ENCODE measurements around the gene MRPL18.
"Not testable (repeated sequence)": the region's sequence is repeated elsewhere in the genome, so short reads cannot be mapped to it uniquely, and the experiment has no call there.

MRPL18 gene

DNA sequence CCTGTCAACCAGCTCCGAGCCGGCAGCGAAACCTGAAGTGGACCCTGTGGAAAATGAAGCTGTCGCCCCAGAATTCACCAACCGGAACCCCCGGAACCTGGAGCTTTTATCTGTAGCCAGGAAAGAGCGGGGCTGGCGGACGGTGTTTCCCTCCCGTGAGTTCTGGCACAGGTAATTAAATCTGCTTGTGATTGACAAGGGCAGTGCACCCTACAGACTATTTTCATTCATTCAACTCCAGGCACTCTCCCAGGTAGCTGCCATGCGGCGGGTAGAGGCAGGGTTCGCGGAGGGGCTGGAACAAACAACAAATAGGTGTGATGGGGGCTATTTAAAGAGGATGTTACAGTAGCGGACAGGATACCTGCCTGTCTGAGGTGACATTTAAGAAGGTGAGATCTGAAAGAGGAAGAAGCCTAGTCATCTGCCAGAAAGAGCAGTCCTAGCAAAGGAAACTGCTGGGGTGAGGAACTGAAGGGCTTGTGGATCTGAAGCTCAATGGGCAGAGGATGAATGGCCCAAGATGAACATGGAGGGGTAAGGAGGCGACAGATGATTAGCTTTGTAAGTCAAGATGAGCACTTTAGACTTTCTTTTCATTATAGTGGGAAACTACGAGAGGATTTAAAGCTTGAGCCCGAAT, 810 bp downstream of the MRPL18 start:
- in situ Hi-C loops (cut with MboI; ENCODE audit: low sequenced_read_pairs, unreplicated experiment), result no loop called here
- TF ChIP-seq, protein P1, sequence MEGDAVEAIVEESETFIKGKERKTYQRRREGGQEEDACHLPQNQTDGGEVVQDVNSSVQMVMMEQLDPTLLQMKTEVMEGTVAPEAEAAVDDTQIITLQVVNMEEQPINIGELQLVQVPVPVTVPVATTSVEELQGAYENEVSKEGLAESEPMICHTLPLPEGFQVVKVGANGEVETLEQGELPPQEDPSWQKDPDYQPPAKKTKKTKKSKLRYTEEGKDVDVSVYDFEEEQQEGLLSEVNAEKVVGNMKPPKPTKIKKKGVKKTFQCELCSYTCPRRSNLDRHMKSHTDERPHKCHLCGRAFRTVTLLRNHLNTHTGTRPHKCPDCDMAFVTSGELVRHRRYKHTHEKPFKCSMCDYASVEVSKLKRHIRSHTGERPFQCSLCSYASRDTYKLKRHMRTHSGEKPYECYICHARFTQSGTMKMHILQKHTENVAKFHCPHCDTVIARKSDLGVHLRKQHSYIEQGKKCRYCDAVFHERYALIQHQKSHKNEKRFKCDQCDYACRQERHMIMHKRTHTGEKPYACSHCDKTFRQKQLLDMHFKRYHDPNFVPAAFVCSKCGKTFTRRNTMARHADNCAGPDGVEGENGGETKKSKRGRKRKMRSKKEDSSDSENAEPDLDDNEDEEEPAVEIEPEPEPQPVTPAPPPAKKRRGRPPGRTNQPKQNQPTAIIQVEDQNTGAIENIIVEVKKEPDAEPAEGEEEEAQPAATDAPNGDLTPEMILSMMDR (IDR thresholded peaks at IDR 0.05; ENCODE audit: borderline replicate concordance, control extremely low read depth, extremely low read depth, insufficient read depth, missing control alignments), result no peak
- no peak for DNase-seq (ENCODE audit: low spot score)

DNA sequence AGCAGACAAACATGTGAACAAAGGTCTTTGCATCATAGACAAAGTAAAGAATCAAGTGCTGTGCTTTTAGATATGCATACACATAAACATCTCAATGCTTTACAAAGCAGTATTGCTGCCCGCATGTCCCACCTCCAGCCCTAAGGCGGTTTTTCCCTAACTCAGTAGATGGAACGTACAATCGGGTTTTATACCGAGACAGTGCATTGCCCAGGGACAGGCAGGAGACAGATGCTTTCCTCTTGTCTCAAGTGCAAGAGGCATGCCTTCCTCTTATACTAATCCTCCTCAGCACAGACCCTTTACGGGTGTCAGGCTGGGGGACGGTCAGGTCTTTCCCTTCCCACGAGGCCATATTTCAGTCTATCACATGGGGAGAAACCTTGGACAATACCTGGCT, 4.7 kb downstream of the MRPL18 start:
- DNase-seq (ENCODE audit: low spot score); in situ Hi-C loops (cut with MboI; ENCODE audit: low sequenced_read_pairs, unreplicated experiment): not testable (repeated sequence)

DNA sequence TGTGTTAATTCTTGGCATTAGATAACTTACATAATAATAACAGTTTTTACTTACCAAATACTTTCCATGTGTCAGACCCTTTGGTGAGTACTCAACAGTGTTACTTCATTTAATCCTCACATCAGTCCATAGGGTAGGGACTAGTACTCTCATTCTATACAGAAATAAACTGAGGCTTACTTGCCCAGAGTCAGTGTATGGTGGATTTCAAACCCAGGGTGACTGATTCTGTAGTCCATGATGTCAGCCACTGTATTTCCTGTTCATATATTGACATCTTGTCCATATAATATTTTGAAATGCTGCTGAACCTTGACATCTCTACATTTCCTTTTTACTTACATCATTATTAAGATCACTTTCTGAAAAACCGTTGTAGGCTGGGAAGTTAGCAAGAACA, 7.3 kb downstream of the MRPL18 start:
- in situ Hi-C loops (cut with MboI; ENCODE audit: low sequenced_read_pairs, unreplicated experiment), result no loop called here
- DNase-seq (ENCODE audit: low spot score), result no peak
- TF ChIP-seq, protein P1 (IDR thresholded peaks at IDR 0.05; ENCODE audit: borderline replicate concordance, control extremely low read depth, extremely low read depth, insufficient read depth, missing control alignments), result no peak

DNA sequence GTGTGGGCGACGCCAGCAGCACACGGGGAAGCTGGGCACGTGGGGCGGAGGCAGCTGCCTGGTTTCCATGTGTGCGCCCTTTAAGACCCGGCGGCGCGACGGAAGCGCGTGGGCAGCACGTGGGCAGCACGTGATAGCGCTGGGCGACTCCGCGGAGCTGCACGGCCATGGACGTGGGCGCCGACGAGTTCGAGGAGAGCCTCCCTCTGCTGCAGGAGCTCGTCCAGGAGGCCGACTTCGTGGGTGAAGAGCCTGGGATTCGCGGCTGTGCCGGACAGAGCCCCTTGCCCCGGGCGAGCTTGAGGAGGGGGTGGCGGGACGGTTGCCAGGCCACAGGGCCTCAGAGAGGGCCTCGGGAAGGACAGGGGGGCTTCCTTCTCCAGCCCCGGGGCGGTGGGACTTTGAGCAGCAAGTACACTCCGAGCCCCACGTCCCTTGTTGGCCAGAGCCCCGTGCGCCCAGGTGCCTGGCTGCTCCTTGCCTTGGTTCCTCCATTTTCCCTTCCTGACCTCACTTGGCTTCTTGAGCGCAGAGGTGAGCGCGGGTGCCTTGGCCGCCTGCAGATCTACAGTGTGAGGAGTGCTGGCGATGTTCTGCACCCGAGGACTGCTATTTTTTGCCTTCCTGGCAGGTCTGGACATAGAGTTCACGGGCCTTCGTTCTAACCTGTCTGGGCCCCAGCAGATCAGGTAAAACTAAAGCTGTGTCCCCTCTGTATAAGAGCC, 10.0 kb downstream of the MRPL18 start, which contains the start of gene PNLDC1:
TSS of gene PNLDC1 (plus strand) at position 136 of the 725 bp plus-strand sequence. CDS start at position 168, 32 bp downstream.
- in situ Hi-C loops (cut with MboI; ENCODE audit: low sequenced_read_pairs, unreplicated experiment), result no loop called here
- TF ChIP-seq, protein P1 (IDR thresholded peaks at IDR 0.05; ENCODE audit: borderline replicate concordance, control extremely low read depth, extremely low read depth, insufficient read depth, missing control alignments), result no peak
- DNase-seq (ENCODE audit: low spot score), result no peak

DNA sequence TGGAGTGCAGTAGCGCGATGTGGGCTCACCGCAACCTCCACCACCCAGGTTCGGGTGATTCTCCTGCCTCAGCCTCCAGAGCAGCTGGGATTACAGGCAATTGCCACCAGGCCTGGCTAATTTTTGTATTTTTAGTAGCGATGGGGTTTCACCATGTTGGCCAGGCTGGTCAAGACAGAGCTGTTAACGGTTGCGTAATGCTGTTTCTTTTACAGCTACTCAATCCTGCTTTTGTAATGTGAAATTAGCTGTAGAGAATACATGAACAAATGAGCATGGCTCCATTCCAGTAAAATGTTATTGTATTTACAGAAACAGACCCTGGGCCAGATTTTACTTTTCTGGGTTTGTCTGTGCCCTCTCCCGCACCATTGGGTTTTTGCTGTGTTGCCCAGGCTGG, 11.7 kb downstream of the MRPL18 start:
- TF ChIP-seq, protein P1 (IDR thresholded peaks at IDR 0.05; ENCODE audit: borderline replicate concordance, control extremely low read depth, extremely low read depth, insufficient read depth, missing control alignments), result no peak
- in situ Hi-C loops (cut with MboI; ENCODE audit: low sequenced_read_pairs, unreplicated experiment), result no loop called here
- no peak for DNase-seq (ENCODE audit: low spot score)

DNA sequence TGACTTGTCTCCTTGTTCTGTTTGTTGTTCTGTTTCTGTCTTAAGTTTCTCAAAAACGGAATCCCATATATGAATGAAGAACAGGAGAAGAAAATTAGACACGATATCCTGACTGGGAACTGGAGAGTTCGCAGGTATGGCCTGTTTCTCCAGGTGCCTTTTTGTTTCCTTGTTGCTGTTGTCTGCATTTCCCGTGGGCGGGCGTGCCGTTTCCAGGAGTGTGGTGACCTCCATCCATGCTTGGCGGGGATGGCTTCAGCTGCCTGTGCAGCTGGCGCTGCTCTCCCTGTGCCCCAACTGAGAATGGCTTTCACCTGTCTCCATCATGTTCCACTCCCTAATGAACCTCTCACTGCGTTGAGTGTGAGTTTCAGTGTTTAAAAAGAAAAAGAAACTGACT, 14.2 kb downstream of the MRPL18 start:
- DNase-seq (ENCODE audit: low spot score), result no peak
- TF ChIP-seq, protein P1 (IDR thresholded peaks at IDR 0.05; ENCODE audit: borderline replicate concordance, control extremely low read depth, extremely low read depth, insufficient read depth, missing control alignments), result no peak
- in situ Hi-C loops (cut with MboI; ENCODE audit: low sequenced_read_pairs, unreplicated experiment), result no loop called here

DNA sequence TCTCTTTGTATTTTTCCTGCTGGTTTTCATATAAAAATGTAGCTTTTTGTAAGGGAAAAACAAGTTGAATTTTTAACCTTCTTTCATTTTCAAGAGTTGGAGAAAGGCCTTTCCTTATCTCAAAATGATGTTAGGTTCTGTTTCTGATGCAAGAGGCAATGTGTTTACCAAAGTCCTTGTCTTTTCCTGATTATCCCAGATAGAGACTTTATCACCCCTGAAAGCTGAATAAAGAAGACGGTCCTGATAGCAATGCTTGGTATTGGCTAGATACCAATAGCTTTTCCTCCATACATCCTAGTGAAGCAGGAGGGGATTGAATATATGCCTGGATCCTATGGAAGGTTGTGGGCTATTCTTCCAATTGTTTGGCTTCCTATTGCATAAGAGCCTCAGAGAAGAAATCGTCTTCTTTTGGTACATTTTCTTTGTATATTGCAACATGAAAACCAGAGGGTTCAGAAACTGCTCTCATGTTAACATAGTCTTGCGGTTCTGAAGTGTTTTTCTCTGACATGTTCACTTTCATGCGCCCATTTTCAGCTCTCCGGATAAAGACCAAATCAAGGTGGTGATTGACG, 15.3 kb downstream of the MRPL18 start:
- no peak for DNase-seq (ENCODE audit: low spot score)
- TF ChIP-seq, protein P1 (IDR thresholded peaks at IDR 0.05; ENCODE audit: borderline replicate concordance, control extremely low read depth, extremely low read depth, insufficient read depth, missing control alignments), result no peak
- in situ Hi-C loops (cut with MboI; ENCODE audit: low sequenced_read_pairs, unreplicated experiment), result no loop called here
